NCI-H1417 (cell line): ENCODE data around the gene FXYD6.
"Not testable (repeated sequence)": the region's sequence is repeated elsewhere in the genome, so short reads cannot be mapped to it uniquely, and the experiment has no call there.

Experiments used
- DNase-seq, 3 experiments: peaks; one replicate each; lab custom pipeline; 2025; lab: John Stamatoyannopoulos, UW

The FXYD6 gene, protein sequence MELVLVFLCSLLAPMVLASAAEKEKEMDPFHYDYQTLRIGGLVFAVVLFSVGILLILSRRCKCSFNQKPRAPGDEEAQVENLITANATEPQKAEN

DNA sequence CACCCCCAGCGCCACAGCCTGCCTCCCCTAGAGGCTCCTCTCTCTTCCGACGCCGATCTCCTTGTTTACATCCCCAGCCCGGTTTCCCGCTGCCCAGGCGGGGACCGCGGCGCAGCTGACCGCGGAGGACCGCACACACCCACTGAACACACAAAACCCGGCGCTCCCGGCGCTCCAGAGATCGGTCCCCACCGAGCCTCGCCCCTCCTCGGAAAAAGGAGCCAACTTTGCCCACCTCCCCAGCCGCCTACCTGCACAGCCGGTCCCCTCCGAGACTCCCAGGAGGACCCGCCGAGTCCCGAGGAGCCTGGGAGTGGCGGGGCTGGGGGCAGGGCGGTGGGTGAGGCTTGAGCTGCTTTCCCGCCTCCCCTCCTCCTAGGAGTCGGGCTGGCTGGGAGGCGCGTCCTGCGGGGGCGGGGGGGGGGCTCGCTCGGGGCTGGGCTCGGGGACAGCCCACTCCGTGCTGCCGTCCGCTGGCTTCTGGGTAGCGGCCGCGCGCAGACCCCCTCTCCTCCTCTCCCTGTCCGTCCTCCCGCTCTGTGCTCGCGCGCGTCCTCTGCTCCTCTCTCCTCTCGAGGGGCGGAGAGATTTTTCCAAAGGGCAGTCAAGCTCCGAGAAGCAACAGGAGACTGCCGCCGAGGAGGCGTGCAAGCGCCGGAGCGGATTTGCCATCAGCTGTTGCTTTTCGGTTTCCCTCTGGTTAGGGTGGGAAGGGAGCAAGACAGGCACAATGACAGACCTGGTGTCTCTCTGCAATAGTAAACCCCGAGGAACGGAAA, at the start of gene FXYD6:
FXYD6 (minus strand) TSS at position 318 of the 779 bp plus-strand sequence. CDS start 33,882 bp downstream, outside the sequence.
- DNase-seq, result peak; percentile 78 to 93 (median 93)

DNA sequence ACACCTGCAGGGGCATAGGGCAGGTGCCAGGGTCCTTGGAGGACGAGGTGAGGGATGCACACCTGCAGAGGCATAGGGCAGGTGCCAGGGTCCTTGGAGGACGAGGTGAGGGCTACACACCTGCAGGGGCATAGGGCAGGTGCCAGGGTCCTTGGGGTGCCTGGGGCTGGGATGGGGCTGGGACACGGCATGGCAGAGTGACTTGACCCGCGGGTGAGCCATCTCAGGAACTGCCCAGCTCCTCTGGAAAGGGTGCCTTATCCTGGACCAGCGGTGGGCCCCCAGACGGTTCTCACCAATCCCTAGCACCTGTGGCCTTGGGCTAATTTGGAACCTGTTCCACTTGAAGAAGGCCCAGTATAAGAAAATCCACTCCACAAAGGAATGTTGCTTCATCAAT, 49.7 kb upstream of the FXYD6 start:
- DNase-seq, result not testable (repeated sequence)

DNA sequence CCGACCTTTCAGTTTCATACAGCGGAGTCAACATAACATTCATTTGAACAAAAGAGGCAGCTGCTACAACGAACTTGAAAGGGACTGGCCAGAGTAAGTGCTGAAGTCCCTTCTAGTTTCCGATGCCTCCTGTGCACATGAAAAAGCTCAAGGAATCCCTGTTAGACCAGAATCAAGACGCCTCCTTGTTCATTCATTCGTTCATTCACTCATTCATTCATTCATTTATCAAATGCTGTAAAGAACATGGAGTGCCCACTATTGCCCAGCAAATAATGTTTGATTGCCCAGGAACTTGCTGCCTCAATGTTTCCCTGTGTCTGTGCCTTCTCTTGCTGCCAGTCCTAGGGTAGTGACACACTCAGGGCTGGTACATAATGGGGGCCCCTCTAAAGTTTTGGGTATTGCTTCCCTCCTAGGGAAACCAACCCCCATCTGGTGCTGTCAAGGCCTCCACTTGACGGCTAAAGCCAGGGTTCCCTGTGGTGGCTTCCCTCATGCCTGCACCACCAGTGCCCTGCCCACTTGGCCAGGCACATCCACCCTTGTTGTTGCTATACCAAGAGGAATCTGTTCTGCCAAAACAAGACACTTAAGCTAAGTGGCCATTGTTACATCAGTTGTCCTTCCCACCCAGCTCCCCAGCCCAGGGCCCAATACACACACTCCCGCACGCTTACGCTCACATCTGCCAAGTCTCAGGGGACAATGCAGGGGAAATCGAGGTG, 48.9 kb upstream of the FXYD6 start:
- DNase-seq, result peak in 2 of 3 experiments; percentile 11 to 14

DNA sequence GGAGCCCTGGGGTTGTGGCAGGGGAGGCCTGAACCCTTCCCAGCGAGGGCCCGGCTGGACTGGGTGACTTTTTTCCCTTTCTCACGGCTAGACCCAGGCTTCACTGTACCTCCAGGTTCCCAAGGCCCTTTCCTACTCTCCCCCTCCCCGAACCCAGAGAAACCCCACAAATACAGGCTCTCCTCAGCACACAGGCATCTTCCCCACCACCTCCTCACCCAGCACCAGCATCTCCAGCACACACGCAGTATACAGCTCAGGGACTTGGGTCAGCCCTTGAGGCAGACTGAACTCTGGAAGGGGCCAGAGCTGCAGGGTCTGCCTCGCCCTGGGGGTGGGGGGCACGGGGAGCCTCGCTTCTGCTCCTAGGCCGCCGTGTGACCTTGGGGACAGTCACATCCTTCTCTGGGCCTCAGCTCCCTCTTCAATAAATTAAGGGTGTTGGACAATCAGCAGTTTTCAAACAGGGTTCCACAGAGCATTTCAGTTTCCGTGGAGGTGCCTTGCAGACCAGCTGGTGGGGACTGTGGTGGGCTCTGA, 48.2 kb upstream of the FXYD6 start:
- DNase-seq, result no peak

DNA sequence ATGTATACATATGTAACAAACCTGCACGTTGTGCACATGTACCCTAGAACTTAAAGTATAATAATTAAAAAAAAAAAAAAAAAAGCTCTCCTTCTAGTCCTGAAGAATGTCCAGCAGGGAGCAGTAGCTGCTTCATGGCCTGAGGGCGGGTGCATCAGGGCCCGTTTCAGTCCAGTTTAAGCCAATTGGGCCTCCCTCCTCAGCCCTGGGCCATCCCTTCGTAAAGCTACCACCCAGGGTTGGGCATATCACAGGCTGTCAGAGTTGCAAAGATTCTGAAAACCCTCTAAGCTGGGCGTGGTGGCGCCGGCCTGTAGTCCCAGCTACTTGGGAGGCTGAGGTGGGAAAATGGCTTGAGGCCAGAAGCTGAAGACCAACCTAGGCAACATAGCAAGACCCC, 47.3 kb upstream of the FXYD6 start:
- DNase-seq, result no peak

DNA sequence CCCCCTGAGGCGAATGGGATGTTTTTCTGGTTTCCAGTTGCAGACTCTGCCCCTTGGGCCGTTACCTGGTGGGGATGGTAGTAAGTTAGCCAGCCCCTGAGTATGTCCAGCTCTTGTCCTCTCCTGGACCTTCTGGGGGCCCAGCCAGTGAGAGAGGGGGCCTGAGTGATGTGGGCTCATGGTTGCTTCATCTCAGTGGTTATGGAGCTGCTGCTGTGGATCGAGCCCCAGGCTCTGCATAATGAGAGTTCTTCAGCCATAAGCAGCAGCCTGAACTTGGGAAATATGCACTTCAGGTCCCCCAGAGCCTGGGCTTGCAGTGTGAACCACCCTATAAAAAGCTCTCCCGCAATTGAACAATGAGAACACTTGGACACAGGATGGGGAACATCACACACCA, 46.8 kb upstream of the FXYD6 start:
- DNase-seq, result no peak

DNA sequence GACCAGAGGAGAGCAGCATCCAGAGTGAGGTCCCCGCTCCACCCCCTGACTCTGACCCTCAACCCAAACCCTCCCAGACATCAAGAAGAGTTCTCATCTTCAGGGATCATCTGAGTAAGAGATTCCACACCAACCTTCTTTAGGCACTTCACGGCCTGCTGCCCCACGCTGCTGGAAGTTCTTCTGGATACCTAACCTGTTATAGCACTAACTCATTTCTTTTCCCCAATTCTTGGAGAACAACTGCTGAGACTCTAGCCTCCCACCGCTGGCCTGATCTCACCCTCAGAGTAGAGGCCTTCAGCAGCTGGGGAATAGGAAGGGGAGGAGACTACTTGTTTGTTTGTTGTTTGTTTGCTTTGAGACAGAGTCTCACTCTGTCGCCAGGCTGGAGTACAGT, 45.4 kb upstream of the FXYD6 start:
- DNase-seq, result no peak

DNA sequence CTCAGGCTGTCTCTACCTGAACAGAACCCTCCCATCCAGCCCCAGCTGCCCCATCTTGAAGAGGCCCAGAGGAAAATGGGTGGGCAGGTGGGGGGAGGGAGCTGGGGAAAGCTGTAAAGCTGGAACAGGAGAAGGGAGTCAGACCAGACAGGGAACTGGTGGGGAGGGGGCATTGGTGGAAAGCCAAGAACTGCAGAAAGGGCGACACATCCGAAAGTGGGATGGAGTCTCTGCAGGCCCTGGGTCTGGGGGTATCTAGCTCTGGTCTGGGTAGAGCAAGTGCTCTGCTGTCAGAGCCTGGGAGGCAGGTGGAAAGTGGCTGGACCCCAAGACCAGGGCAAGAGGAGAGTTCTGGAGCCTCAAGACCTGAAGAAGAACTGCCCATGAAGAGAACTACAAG, 45.0 kb upstream of the FXYD6 start:
- DNase-seq, result no peak

DNA sequence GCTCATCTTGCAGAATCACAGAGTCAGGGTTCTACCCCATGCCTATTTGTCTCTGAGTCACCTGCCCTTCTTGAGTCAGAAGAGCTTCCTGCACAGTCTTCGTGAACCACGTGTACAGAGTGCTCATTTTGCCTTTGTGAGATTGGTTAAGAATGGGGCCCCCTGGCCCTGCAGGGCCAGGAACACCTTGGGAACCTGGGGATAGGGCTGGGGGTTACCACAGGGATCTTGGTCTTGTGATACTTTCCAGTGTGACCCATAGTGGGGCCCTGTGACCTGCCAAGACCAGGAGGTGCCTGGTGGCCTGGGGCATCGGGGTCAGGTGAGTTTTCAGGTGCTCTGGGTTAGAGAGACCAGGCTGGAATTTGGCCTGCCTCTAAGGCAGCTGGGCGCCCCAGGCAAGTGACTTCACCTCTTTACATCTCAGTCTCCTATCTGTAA, 43.3 kb upstream of the FXYD6 start:
- no peak for DNase-seq

DNA sequence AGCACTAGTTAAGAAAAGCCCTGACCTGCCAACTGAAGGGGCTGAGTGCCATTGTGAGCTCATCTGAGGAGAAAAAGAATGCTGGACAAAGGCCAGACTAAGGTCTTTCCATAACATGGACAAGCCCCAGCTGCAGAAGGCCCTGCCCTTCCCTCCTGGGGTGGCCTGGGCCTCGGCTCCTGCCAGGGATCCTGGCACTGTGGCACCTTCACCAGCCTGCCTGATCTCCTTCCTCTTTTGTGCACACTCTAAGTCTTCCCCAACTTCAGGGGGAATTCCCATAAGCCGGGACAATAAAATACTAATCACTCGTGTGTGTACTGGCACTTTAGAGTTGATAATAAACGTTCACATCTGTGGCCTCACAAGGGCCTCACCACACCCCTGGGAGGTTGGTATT, 42.9 kb upstream of the FXYD6 start:
- no peak for DNase-seq

DNA sequence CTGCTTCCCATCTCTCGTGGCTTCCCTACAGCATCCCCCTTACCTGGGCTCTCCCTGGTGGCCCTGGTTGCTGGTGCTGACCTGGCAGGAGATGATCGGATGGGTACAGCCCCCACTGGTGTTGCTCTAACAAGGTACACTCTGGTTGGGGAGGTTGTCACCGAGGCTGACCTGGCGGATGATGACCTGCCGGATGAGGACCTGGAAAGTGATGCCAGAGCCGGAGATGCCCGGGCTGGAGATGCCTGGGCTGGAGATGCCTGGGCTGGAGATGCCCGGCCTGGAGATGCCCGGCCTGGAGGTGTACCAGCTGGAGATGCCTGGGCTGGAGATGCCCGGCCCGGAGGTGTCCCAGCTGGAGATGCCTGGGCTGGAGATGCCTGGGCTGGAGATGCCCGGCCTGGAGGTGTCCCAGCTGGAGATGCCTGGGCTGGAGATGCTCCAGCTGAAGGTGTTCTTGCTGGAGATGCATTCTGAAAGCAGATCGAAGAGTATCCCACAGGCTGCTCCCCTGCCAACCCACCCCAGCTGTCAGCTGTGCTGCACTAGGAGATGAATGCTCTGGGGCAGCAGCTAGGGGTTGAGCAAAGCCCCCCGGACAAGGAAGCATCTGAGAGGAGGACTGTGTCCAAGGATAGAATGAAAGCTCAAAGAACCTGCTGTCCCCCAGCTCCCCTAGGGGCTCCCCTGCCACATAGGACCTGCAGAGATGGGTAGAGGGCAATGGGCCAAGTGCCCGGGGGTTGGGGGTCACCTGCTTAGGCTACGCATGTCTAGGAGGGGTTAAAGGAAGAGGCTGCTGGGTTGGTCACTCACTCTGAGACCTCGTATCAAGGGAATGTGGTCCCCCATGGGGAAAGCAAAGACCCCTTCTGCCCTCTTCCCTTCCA, 42.2 kb upstream of the FXYD6 start:
- no peak for DNase-seq

DNA sequence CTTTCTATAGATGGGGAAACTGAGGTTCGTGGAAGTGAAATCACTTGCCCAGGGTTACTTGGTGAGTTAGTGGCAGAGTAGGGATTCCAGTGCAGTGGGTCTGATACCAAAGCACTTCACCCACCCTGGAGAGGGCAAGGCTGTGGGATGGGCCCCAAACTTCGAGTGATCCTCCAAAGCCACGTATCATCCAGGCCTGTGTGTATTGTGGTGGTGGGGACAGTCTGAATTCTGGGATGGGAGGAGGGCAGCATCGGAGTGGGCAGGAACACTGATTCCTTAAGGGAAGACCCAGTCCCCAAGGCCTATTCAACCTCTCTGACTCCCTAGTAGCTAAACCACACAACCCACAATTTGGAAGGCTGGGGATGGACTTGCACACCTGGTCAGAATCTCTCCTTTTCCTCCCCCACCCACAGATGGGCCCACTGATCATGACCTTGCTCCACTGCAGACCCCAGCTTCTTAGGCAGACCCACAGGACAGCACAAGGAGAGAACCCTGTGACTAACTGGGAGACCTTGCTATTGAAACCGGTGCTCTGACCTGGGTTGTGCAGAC, 41.2 kb upstream of the FXYD6 start:
- no peak for DNase-seq

DNA sequence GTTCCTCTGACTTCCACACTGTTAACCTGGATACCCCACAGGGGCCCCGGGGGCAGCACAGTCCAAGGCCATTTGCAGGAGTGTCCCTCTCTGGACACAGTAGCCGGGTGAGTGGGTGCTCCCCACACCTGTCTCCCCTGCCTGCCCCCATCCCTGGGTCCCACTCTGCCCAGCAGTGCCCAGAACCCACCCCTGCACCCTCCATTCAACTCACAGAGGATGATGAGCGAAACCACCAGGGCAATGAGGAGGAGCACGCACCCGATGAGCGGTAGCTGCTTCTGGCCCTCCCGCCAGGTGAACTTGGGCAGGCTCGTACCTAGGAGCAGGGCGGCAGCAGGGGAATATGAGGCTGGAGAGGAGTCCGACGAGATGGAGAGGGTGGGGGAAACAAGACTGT, 40.5 kb upstream of the FXYD6 start:
- no peak for DNase-seq

DNA sequence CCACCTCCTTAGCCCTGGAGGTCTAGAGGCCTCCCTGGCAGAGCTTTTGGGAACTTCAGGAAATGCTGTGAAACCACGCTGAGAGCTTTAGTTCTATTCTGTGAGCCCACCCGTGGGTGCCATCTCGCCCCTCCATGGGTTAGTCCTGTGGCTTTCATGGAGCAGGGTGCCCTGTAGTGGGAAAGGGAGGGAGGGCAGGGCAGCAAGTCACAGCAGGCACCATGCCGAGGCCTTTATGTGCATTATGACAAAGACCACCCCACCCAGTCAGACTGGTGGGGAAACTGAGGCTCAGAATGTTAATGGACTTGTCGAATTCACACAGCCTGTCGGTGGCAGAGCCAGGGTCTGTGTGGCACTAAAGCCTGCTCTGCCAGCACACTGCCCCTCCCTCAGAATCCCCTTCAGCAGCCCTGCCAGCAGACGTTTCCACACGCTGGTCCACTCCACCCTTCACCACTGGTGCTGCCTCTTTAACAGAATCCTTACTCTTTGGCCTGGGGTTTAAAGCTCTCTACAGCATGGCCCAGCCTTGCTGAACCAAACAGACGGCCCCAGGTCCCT, 39.3 kb upstream of the FXYD6 start:
- DNase-seq, result no peak

DNA sequence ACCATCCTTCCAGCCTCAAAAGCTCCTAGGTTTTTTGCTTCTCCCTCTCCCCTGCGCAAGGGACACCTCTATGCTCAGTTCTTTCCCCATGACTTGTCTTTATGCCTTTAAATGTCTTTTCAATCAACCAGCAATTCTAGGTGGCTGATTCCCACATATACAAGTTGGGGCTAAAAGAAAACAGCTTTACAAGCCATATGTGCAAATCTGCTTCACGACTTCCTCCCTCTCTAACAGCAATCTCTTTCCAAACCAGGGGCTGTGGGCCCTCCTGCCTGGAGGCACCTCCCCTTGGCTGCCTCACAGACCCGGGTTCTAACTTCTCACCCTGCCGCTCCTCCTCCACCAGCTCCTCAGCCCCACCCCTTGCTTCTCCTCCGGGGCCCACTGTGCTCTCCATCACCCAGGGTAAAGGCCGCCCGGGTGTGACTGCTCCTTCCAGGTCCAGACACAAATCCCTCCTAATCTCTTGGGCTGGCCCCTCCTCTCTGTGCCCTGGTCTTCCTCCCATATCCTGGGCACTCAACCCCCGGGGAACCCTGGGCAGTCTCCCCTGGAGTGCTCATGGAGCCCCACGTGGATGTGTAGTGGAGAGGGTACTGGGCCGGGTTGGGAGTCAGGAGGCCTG, 38.6 kb upstream of the FXYD6 start:
- DNase-seq, result no peak

DNA sequence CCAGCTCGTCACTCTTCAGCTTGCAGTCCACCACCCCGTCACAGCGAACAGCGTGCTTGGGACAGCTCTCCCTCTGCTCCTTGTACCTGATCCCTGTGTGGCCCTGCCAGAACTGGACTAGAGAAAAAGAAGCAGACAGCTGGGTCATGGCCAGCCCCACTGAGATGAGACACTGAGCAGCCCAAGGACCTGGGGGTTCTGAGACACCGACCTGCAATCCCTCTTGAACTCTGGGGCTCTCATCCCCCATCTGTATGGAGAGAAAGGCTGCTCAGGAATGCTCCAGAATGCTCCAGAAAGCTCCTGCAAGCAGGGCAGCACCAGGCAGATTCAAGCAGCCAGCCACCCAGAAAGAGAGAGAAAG, 37.9 kb upstream of the FXYD6 start:
- no peak for DNase-seq

DNA sequence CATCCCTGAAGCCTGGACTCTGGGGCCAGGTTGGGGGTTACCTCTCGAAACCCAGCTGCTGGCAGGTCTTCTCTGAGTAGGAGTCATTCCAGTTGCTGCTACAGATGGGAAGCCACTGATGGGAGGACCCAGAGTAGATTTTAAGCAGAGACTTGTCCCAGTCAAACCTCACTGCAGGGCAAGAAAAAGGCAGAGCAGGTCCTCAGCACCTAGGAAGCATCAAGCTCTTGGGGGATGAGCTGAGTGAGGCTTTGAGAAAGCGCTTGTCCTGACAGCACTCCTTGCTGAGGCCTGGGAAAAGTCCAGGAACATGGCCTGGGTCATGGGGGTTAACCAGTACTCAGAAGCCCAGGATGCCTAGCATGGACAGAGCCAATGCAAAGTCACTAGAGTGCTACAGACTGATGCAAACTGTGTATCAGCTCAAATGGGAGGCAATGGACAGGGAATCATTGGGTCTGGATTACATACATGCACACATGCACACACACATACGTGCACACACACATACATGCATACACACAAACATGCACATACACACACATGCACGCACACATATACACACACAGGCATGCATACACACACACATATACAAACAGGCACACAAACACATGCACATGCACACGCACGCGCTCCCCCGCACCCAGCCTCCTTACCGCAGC, 37.4 kb upstream of the FXYD6 start:
- no peak for DNase-seq

DNA sequence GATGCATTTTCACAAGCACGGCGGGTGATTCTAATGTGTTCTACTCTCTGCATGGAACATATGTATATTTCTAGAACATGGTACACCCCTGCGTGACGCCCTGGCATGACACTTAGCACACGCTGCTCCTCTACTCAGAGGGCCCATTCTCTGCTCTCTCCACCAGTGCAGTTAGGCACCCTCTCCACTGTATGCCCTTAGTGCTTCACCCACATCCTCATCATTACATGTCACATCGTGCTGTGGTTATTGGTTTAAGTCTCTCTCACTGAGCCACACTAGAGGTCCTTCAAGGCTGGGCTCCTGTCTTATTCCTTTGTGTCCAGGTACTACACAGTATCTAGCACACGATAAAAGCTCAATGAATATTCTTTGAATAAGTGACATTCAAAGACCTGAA, 36.0 kb upstream of the FXYD6 start:
- no peak for DNase-seq

DNA sequence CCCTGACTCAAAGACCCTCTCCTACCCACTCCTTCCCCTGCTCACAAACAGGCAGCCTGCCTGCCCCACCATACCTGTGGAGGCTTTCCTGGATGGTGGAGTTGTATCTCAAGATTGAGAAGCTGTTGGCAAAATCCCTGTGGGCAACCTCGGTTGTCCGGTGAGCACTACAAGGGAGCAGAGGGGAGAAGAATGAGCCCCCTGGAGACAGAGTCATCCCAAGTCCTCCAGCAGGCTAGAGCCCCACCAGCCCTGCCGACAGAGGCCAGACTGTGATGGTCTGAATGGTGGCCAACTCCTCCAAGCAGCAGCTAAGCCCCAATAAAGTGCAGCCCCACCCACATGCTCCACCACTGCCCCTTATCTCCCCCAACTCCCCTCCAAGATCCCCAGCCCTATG, 35.2 kb upstream of the FXYD6 start:
- DNase-seq, result no peak

DNA sequence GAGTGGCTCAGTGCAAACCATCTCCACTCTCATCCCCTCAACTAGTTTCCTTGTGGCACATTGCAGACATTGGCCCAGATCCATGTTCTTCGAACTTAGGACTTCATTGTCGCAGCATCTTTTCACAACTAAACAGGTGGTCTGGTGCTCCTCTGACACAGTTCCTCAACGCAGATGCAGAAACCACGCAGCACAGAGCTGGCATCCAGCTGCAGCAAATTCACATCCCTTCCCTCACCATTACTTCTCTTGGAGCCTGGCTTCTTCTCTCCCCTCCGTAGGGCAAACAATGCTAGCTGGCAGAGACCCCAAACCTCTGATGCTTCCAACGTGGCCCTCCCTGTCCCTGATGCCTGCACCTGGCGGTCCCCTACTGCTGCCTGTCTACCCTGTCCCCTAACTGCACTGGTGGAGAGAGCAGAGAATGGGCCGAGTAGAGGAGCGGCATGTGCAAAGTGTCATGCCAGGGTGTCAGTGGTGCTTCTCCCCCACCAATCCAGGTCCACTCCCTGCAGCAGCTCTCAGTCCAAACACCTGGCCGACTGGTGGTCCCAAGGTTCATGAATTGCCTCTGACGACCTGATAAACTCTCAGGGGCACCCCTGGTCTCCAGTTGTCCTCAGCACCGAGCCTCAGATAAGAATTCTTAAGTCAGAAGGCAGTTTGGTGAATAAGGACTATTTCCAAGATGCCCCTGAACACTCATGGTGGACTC, 34.6 kb upstream of the FXYD6 start:
- no peak for DNase-seq
